Stimulated activated CD8-positive, alpha-beta memory T cell treated with anti-CD3 and anti-CD28 coated beads, Interleukin-4, amount 100 ng/mL, for 4 hours (primary cell): ENCODE data around the gene BRD4.

Experiments used
- DNase-seq, 2 donors: peaks; one replicate each; pipeline ENCODE4 v3.0.0-alpha.2; 2020; ENCODE audit warnings: low read depth in 2 of 2, low spot score in 1 of 2

The BRD4 gene

GRCh38 chr19:15196360-15197005 lies 135.9 kb downstream of the BRD4 start:
- no peak for DNase-seq

GRCh38 chr19:15195371-15196334 lies 136.7 kb downstream of the BRD4 start:
- no peak for DNase-seq

DNA sequence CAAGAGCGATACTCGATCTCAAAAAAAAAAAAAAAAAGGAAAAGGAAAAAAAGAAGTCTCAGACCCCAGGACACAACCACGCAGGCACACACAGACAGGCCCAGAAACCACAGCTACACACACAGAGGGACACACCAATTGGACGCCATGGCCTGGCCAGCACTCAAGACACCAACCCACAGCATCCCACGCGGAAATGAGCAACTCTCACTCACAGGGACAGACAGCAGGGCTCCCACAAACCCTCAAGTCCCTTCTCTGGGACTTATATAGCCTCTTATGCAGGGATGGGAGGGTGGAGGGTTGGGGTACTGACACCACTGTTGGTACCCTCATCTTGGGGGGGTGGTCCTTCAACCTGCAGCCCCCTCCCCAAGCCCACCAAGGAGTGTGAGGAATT lies 137.4 kb downstream of the BRD4 start:
- no peak for DNase-seq

DNA sequence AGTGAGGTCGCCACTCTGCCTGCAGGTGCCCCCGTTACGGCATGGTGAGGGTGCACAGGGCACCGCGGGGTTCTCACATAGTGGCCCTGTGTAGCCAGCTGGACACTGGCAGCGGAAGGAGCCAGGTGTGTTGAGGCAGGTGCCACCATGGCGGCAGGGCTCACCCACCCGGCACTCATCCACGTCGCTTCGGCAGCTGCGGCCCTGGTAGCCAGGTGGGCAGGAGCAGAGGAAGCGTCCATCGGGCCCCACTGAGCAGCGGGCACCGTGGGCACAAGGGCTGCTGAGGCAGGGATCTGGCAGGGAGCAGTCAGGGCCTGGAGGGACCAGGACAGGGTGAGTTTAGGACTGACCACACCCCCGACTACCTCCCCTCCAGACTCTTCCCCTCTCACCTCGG lies 140.4 kb downstream of the BRD4 start:
- no peak for DNase-seq

DNA sequence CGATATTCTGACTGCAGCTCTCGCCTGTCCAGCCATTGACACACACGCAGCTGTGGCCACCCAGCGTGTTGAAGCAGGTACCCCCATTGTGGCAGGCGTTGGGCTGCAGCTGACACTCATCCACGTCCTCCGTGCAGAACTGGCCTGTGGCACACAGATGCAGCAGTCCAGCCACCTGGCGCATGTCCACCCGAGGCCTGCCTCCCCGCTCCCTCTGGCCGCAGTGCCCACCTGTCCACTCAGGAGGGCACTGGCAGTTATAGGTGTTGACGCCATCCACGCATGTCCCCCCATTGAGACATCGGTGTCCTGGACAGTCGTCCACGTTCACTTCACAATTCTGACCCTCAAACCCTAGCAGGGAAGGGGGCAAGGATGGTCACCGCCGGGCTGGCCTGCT lies 140.8 kb downstream of the BRD4 start:
- no peak for DNase-seq

DNA sequence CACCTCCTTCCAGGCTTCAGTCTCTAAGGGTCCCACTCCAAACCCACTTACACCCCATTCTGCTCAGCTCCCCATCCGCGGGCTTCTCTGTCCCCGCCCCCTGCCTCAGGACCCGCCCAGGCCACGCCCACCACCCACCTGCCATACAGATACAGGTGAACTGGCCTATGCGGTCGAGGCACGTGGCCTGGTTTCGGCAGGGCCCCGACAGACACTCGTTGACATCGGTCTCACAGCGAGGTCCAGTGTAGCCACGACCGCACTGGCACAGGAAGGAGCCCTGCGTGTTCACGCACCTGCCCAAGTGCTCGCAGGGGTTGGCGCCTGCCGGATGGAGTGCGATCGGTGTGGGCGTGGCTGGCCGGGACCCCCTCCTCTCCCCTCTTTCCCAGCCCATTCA lies 143.5 kb downstream of the BRD4 start:
- DNase-seq = no peak

DNA sequence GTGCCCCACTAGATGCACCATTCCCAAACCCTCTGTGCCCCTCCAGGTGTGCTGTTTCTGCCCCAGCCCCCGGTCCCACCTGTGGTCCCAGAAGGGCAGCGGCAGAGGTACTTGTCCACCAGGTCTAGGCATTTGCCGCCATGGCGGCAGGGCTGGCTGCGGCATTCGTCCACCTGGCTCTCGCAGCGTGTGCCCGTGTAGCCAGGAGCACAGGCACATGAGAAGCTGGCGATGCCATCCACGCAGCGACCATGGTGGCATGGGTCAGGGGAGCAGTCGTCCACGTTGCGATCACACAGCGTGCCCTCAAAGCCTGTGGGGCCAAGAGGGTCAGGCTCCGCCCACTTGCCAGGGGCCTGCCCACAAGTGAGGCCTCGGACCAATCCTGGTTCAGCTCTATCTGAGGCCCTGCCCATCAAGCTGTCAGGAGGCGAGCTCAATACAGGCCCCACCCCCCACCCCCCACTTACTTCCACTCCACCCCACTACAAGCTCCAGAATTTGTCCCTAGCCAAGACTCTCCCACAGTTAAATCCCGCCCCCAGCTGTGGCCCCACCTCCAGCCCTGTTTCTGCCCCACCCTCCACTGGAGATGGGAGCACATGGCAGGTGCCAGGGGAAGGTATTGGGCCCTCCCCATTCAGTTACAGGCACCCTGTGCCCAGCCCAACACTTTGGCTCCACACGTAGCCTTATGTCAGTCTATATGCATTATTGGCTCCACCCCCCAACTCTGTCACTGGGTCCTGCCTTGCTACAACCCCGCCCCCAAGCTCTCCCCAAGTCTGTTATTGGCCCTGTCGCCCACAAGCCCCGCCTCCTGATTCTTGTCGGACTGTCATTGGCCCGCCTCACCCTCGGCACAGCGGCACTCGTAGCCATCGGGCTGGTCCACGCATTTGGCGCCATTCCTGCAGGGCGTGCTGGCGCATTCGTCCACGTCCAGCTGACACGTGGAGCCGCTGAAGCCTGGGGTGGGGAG lies 145.0 kb downstream of the BRD4 start:
- DNase-seq = no peak
